Heart left ventricle (tissue), 16 donors: ENCODE measurements around the gene NDST3. TPM values are rescaled to one million over a fixed set of nuclear protein-coding genes. Genes with fewer than 3 reads are reported as not detected.

Experiments used
- ATAC-seq, 4 donors: fragments of 200-7000 bp; cut with Tn5 transposase; one replicate each; pipeline ENCODE4 v1.9.1; 2020 to 2022; ENCODE audit warnings: moderate library complexity in 4 of 4, mild to moderate bottlenecking in 3 of 4, moderate number of reproducible peaks in 1 of 4
- DNase-seq, 5 donors: peaks; one replicate each; pipeline ENCODE4 v3.0.0-alpha.2; 2020
- H3K27ac ChIP-seq, 12 donors: fragments of 200-600 bp; sonication (generic) in 4 of 12; one replicate each; pipeline versions ENCODE4 v1.5.0 to v1.8.0; 2016 to 2022; ENCODE audit warnings: mild to moderate bottlenecking in 2 of 12
- H3K27me3 ChIP-seq, 9 donors: fragments of 200-600 bp; sonication (generic) in 2 of 9; one replicate each; pipeline versions ENCODE4 v1.5.1 to v1.8.0; 2016 to 2022; ENCODE audit warnings: mild to moderate bottlenecking in 3 of 9
- H3K36me3 ChIP-seq, 9 donors: fragments of 200-600 bp; sonication (generic) in 2 of 9; one replicate each; pipeline versions ENCODE4 v1.5.0 to v1.8.0; 2018 to 2022; ENCODE audit warnings: mild to moderate bottlenecking in 2 of 9
- H3K4me1 ChIP-seq, 12 donors: fragments of 200-600 bp; sonication (generic) in 4 of 12; one replicate each; pipeline versions ENCODE4 v1.5.0 to v1.8.0; 2016 to 2022; ENCODE audit warnings: mild to moderate bottlenecking in 3 of 12
- H3K4me3 ChIP-seq, 12 donors: fragments of 200-600 bp; sonication (generic) in 4 of 12; one replicate each; pipeline versions ENCODE4 v1.5.0 to v1.8.0; 2017 to 2022; ENCODE audit warnings: mild to moderate bottlenecking in 9 of 12, moderate library complexity in 4 of 12
- H3K9me3 ChIP-seq, 12 donors: fragments of 200-600 bp; sonication (generic) in 4 of 12; one replicate each; pipeline versions ENCODE4 v1.5.0 to v1.8.0; 2016 to 2022; ENCODE audit warnings: mild to moderate bottlenecking in 1 of 12
- POLR2A ChIP-seq, 2 donors: fragments of 450-650 bp; IDR thresholded peaks; one replicate each; pipeline ENCODE4 v1.6.1; 2017; ENCODE audit warnings: antibody characterized with exemption in 2 of 2, mild to moderate bottlenecking in 2 of 2, moderate library complexity in 2 of 2
- WGBS, 4 donors: extraction: QIAGEN DNeasy Blood & Tissue Kit in 2 of 4; methylation state at CpG; one replicate each; pipeline versions ENCODE4 v1.1.5 to v1.1.7; 2013 to 2018; 5-methylcytosine and 5-hydroxymethylcytosine counted together
- intact Hi-C, 10 donors: fragments of 100-400 bp; cut with DNase I; formaldehyde crosslinking; loops; one replicate each; pipeline versions ENCODE4 v1.11.1 to v1.14.2; 2022
- polyA plus RNA-seq, 2 donors: library from polyadenylated mRNA; stranded (reverse); fragments of 200-250 nt; gene quantifications; one replicate each; pipeline ENCODE4 v1.2.3, GENCODE V29; 2013
- total RNA-seq, 9 donors: library from RNA; depleted of rRNA in 2 of 9; stranded (reverse); fragments of >200 nt in 2 of 9; fragmentation: NEBNext Ultra II Directional in 3 of 9; extraction: Animal tissue kit (Norgen Biotek cat#: 25700) in 3 of 9; gene quantifications; one replicate each; pipeline versions ENCODE4 v1.1.0 to v1.2.4, GENCODE V29; 2016 to 2023
- TF ChIP-seq, protein P1 (sequence below), 12 donors: fragments of 200-600 bp; sonication (generic) in 4 of 12; IDR thresholded peaks; one replicate each; pipeline versions ENCODE4 v1.5.0 to v1.8.0; 2018 to 2022; ENCODE audit warnings: antibody characterized with exemption in 12 of 12, mild to moderate bottlenecking in 5 of 12
- donor health status: ischemic (EF 13 %, LVEDD 7.1; RV severe dilation, severe dysfunction).
- donor health status: healthy with polysubstance abuse.
- donor health status: DM: no; HTN: yes; CAD: no.
- donor health status: DM: no; HTN: no; CAD: no.
- donor health status: ischemic (EF 25% LVEDD 6.9; RV normal size, moderate dysfunction).
- donor health status: ischemic (EF 25% LVEDD 5.7; RV mildly dilated, moderate dysfunction).
- donor health status: healthy.
- donor health status: DM: yes; HTN: yes; CAD: no.
- donor health status: ischemic (EF 35%, LVEDD 5.7; RV mildly dilated, moderate dysfunction).
- donor health status: nonischemic (EF 11% LVEDD 7.7; RV severe dilation, severe dysfunction).
- donor health status: DM: yes; HTN: yes; CAD: no.
- donor health status: PGD.
- donor health status: ischemic (EF 29% LVEDD 5.4; RV normal size, mild dysfunction).
- donor health status: nonischemic (EF 23%, LVEDD 6.1; RV moderate dilation, normal function).

NDST3 gene
- total and polyA plus RNA-seq, 11 donors: 0.29 TPM; not detected in 10

DNA sequence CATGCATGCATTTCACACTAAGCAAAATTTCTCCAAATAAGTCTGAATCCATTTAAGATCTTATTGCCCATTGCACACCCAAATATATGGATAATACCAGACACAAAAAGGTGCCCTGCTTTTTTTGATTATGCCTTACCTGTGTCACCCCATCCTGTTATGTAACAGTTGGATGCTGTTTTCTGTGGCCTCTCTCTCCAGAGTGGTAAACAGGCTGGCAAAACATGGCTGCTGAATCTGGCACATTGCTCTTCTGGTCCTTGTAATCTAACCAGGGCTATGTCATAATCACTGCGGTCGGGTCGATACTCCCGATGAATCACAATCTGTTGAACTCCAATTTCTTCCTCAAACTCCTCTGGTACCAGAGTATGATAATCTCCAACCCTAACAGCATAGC is 248.4 kb downstream of the NDST3 start:
- no peak for DNase-seq
- no peak overlapping the region for H3K4me3 ChIP-seq
- H3K36me3 ChIP-seq: peaks cover 0 to 19% (median 8%) of the 10 kb centered on the region in 9 donors
- H3K4me1 ChIP-seq: peaks cover 3 to 29% (median 20%) of the 10 kb centered on the region in 12 donors
- WGBS, 4 donors: 64 to 79% (median 70%) methylated on average over 4 of the region's 4 CpGs
- H3K27ac ChIP-seq: no peak overlapping the region
- ATAC-seq: no peak
- intact Hi-C loops: loop anchor here in 3 of 10 donors (5.0 to 10.0 kb wide), 2 partner anchors 70 to 402 kb away; partner anchors contain the start of genes PRSS12 (in 2 of the 3) and METTL14 (in 1 of the 3)
- TF ChIP-seq POLR2A (IDR thresholded peaks at IDR 0.05): no peak
- TF ChIP-seq, protein P1, sequence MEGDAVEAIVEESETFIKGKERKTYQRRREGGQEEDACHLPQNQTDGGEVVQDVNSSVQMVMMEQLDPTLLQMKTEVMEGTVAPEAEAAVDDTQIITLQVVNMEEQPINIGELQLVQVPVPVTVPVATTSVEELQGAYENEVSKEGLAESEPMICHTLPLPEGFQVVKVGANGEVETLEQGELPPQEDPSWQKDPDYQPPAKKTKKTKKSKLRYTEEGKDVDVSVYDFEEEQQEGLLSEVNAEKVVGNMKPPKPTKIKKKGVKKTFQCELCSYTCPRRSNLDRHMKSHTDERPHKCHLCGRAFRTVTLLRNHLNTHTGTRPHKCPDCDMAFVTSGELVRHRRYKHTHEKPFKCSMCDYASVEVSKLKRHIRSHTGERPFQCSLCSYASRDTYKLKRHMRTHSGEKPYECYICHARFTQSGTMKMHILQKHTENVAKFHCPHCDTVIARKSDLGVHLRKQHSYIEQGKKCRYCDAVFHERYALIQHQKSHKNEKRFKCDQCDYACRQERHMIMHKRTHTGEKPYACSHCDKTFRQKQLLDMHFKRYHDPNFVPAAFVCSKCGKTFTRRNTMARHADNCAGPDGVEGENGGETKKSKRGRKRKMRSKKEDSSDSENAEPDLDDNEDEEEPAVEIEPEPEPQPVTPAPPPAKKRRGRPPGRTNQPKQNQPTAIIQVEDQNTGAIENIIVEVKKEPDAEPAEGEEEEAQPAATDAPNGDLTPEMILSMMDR (IDR thresholded peaks at IDR 0.05): no peak
- H3K27me3 ChIP-seq: no peaks in the 10 kb centered on the region
- no peaks in the 10 kb centered on the region for H3K9me3 ChIP-seq

DNA sequence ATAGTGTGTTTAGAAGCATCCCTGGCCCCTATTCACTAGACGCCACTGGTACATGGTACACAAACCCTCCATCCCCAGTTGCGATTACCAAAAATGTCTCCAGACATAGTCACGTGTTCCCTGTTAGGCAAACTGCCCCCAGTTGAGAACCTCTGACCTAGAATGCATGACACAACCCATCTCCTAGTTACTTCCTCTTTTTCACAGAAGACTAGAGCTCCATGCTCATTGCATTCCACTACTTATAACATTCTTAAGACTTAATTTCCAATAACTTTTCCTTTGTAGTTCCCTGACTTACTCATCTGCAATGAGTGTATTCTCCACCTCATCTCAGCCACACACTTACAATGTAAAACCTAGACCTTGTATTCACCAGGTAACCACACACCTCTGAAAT is 249.9 kb downstream of the NDST3 start:
- intact Hi-C loops: loop anchor here in 3 of 10 donors (5.0 to 10.0 kb wide), 2 partner anchors 68 to 401 kb away; partner anchors contain the start of genes PRSS12 (in 2 of the 3) and METTL14 (in 1 of the 3)
- H3K4me1 ChIP-seq: peaks cover 3 to 29% (median 19%) of the 10 kb centered on the region in 12 donors
- no peak for TF ChIP-seq POLR2A (IDR thresholded peaks at IDR 0.05)
- TF ChIP-seq, protein P1 (IDR thresholded peaks at IDR 0.05): no peak
- no peak overlapping the region for H3K4me3 ChIP-seq
- no peaks in the 10 kb centered on the region for H3K9me3 ChIP-seq
- no peak overlapping the region for H3K27ac ChIP-seq
- 77 to 86% (median 82%) methylated on average over 3 of the region's 3 CpGs for WGBS, 4 donors
- DNase-seq: no peak
- no peaks in the 10 kb centered on the region for H3K27me3 ChIP-seq
- peaks cover 0 to 19% (median 8%) of the 10 kb centered on the region in 9 donors for H3K36me3 ChIP-seq
- no peak for ATAC-seq

DNA sequence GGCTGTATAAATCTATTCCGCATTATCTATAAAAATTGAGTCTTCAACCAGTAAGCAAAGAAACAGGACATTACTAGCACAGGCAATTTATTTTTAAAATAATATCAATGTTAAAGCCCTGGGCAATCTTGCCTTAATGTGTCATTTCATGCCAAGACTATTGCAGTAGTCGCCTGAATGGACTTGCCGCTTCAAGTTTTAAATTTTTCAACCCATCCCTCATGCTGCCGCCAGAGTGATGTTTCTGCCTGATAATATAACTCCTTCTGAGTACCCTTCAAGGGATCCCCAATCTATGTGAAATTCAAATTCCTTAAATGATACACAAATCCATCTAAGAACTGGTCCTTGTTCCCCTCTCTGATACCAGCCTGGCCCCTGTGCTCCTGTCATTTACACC is 251.6 kb downstream of the NDST3 start:
- WGBS, 4 donors: 97 to 100% (median 98%) methylated on average over 4 of the region's 4 CpGs

DNA sequence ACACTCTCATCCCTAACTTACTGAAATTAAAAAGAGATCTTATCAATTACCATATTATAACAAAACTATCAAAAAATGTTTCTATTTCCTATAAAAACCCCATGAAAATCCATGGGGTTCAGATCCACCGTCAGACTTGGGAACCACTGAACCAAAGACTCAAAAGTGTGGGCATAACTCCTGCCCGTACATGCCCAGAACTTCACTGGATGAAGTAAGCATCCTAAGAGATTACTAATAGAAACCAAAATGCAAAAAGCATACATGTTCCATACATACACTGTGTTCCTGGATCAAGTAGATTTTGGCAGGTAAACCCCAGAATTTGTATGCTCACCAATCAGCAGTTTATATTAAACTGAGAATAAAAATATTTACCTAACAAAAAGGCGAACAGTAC is 252.4 kb downstream of the NDST3 start:
- TF ChIP-seq, protein P1 (IDR thresholded peaks at IDR 0.05): no peak
- no peak for TF ChIP-seq POLR2A (IDR thresholded peaks at IDR 0.05)

More for the DNA sequence above, 251.6 kb downstream of the NDST3 start:
- H3K9me3 ChIP-seq: no peaks in the 10 kb centered on the region
- intact Hi-C loops: loop anchor here in 1 of 10 donors (10.0 kb wide), 1 partner anchor 399 kb away; the partner anchor contains the start of gene METTL14
- no peak overlapping the region for H3K4me3 ChIP-seq
- no peaks in the 10 kb centered on the region for H3K27me3 ChIP-seq
- ATAC-seq: no peak
- TF ChIP-seq POLR2A (IDR thresholded peaks at IDR 0.05): no peak
- TF ChIP-seq, protein P1 (IDR thresholded peaks at IDR 0.05): no peak
- no peak overlapping the region for H3K27ac ChIP-seq
- DNase-seq: no peak
- H3K4me1 ChIP-seq: peaks cover 0 to 13% (median 4%) of the 10 kb centered on the region in 12 donors
- H3K36me3 ChIP-seq: peaks cover 0 to 9% (median 0%) of the 10 kb centered on the region in 9 donors

More for the DNA sequence above, 252.4 kb downstream of the NDST3 start:
- Histone ChIP-seq H3K36me3 (peaks cover 0 to 6% (median 0%) of the 10 kb centered on the region in 9 donors), H3K27me3 (no peaks in the 10 kb centered on the region), H3K9me3 (no peaks in the 10 kb centered on the region), H3K27ac (no peak overlapping the region), H3K4me1 (peaks cover 0 to 6% (median 0%) of the 10 kb centered on the region in 12 donors), H3K4me3 (no peak overlapping the region)
- DNase-seq (no peak), ATAC-seq (no peak)
- 98% methylated on average over 3 of the region's 3 CpGs for WGBS, 4 donors
- intact Hi-C loops: loop anchor here in 1 of 10 donors (10.0 kb wide), 1 partner anchor 398 kb away; the partner anchor contains the start of gene METTL14
